Mesendoderm (in vitro differentiated cells): ENCODE measurements around the gene LENEP. TPM values are rescaled to one million over a fixed set of nuclear protein-coding genes. Genes with fewer than 3 reads are reported as not detected.

Experiments used
- DNase-seq: peaks from one replicate; pipeline ENCODE4 v3.0.0; 2013
- H2AK5ac ChIP-seq: 2 replicates; pipeline ENCODE4 v1.6.1; 2013; ENCODE audit warnings: low read length, inconsistent platforms
- H2BK120ac ChIP-seq: 2 replicates; pipeline ENCODE4 v1.6.1; 2013; ENCODE audit warnings: low read depth, mild to moderate bottlenecking, low read length, moderate library complexity, mixed read lengths
- H2BK15ac ChIP-seq: replicated peaks from 2 replicates; pipeline ENCODE4 v1.6.1; 2013; ENCODE audit warnings: low read depth, mild to moderate bottlenecking, moderate library complexity
- H2BK5ac ChIP-seq: 2 replicates; pipeline ENCODE4 v1.6.1; 2013; ENCODE audit warnings: low read length, inconsistent platforms
- H3K18ac ChIP-seq: 2 replicates; pipeline ENCODE4 v1.6.1; 2013; ENCODE audit warnings: mild to moderate bottlenecking, low read length, mixed read lengths
- H3K23ac ChIP-seq: one replicate; pipeline ENCODE4 v1.6.1; 2013; ENCODE audit warnings: low read length
- H3K27ac ChIP-seq: 2 replicates; pipeline ENCODE4 v1.5.1; 2013; ENCODE audit warnings: low read depth, mild to moderate bottlenecking, inconsistent platforms, low read length, moderate library complexity
- H3K27me3 ChIP-seq: 2 replicates; pipeline ENCODE4 v1.6.1; 2013; ENCODE audit warnings: low read length, control low read depth, mild to moderate bottlenecking, inconsistent platforms; ENCODE audit not compliant: insufficient read depth, poor library complexity
- H3K36me3 ChIP-seq: 2 replicates; pipeline ENCODE4 v1.6.1; 2013; ENCODE audit warnings: low read length, inconsistent platforms; ENCODE audit not compliant: control insufficient read depth, insufficient read depth
- H3K4ac ChIP-seq: one replicate; pipeline ENCODE4 v1.6.1; 2013; ENCODE audit warnings: low read depth, mild to moderate bottlenecking, low read length, moderate library complexity
- H3K4me1 ChIP-seq: 2 replicates; pipeline ENCODE4 v1.6.1; 2013; ENCODE audit warnings: low read depth, low read length, inconsistent platforms; ENCODE audit not compliant: control insufficient read depth
- H3K4me2 ChIP-seq: 2 replicates; pipeline ENCODE4 v1.6.1; 2013; ENCODE audit warnings: low read length
- H3K4me3 ChIP-seq: 2 replicates; pipeline ENCODE4 v1.5.1; 2013; ENCODE audit warnings: mild to moderate bottlenecking, low read length
- H3K56ac ChIP-seq: one replicate; pipeline ENCODE4 v1.6.1; 2013; ENCODE audit warnings: low read length
- H3K79me1 ChIP-seq: 2 replicates; pipeline ENCODE4 v1.6.1; 2013; ENCODE audit warnings: low read length, inconsistent platforms
- H3K79me2 ChIP-seq: 2 replicates; pipeline ENCODE4 v1.6.1; 2013; ENCODE audit warnings: mild to moderate bottlenecking, low read length; ENCODE audit not compliant: control insufficient read depth, insufficient read depth
- H3K9ac ChIP-seq: 2 replicates; pipeline ENCODE4 v1.6.1; 2013; ENCODE audit warnings: low read length, inconsistent platforms
- H4K5ac ChIP-seq: one replicate; pipeline ENCODE4 v1.6.1; 2013; ENCODE audit warnings: low read length
- H4K8ac ChIP-seq: one replicate; pipeline ENCODE4 v1.6.1; 2013; ENCODE audit warnings: low read depth, mild to moderate bottlenecking, control low read depth, low read length, moderate library complexity
- WGBS: extraction: QIAGEN DNeasy Blood & Tissue Kit; methylation state at CpG from one replicate; pipeline ENCODE4 v1.1.7; 2013; ENCODE audit warnings: low lambda C conversion rate, missing lambda C conversion rate; ENCODE audit not compliant: insufficient coverage; ENCODE audit errors: extremely low coverage; 5-methylcytosine and 5-hydroxymethylcytosine counted together
- polyA plus RNA-seq, 2 experiments: library from polyadenylated mRNA; stranded (reverse); fragments of 200-250 nt; gene quantifications; one replicate each; pipeline ENCODE4 v1.2.3, GENCODE V29; 2013

The LENEP gene, protein sequence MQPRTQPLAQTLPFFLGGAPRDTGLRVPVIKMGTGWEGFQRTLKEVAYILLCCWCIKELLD
- 0.28 TPM for polyA plus RNA-seq (2013, experiment 1 of 2)
- polyA plus RNA-seq (2013, experiment 2 of 2): 0.11 TPM

DNA sequence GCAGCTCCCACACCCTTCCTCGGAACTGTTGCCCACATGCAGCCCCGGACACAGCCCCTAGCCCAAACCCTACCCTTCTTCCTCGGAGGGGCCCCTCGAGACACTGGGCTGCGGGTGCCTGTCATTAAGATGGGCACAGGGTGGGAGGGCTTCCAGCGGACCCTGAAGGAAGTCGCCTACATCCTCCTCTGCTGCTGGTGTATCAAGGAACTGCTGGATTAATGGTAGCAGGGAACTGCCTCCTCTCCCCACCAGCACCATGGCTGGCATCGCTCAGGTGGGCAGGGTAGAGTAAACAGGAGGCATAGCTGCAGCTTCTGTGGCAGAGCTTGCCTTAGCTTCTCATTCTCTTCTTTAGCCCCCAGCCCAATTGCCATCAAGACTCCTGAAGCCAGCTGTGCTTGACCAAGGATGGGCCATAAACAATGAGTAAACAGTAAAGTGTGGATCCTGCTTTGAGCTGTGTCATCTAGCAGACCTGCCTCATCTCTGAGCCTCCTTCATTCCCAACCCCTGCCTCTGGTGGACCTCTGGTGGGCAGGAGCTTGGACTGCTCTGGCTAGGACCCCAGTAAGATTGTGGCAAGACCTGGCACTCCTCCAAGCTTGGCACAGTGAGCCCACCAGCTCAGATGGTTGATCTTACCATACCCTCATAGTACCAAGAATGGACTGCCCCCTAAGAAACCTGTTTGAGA lies at the start of gene LENEP:
TSS of gene LENEP (plus strand) at position 15 of the 697 bp plus-strand sequence. CDS start at position 37, 22 bp downstream.
- Histone ChIP-seq H4K8ac (no peak within 1 kb of the TSS), H3K27me3 (no peaks in the 10 kb centered on the region), H3K27ac (no peak within 1 kb of the TSS), H2BK120ac (no peak within 1 kb of the TSS), H2BK15ac (no peak within 1 kb of the TSS), H3K4ac (no peak within 1 kb of the TSS), H3K4me2 (no peak within 1 kb of the TSS), H3K56ac (peak within 1 kb of the TSS; percentile 15), H3K9ac (no peak within 1 kb of the TSS), H3K4me1 (no peaks in the 10 kb centered on the region), H3K18ac (no peak within 1 kb of the TSS), H4K5ac (no peak within 1 kb of the TSS), H2BK5ac (no peak within 1 kb of the TSS), H3K79me1 (peaks cover 12% of the 10 kb centered on the region), H3K79me2 (no peaks in the 10 kb centered on the region), H3K23ac (no peak within 1 kb of the TSS), H2AK5ac (no peak within 1 kb of the TSS), H3K36me3 (peaks cover 13% of the 10 kb centered on the region), H3K4me3 (no peak within 1 kb of the TSS)
- WGBS: no CpG with 5 or more reads among the region's 8 CpGs
- DNase-seq: no peak

DNA sequence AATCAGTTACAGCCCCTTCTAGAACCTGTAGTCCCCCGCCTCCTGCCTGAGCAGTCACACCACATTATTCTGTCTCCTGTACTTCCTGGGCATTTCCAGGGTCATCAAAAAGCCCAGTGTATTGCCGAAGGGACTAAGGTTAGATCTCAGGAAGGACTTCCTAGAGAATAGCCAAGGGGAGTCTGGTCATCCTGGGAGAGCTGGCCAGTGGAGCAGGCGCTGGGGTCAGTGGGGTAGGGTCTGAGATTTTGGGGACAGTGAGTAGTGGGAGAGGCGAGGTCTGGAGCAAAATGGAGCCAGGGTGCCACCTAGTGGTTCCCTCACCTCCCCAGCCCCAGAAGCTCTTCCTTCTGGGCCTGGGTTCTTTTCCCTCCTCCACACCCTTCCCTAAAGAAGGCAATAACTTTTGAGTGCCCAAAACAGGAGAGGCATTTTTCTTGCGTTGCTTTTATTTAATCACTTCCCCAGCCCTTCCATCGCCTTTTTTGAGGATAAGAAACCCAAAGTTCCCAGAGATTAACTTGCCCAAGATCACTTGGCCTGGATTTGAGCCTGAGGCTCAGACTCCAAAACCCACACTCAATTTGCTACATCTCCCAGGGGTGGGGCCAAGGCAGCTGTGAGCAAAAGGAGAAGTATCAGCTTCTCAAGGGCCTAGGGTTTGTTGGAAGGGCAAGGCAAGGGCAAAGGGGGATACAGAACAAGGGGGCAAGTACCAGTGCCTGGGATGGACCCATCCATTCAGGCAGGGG lies 49.6 kb upstream of the LENEP start:
- Histone ChIP-seq H3K27ac (no peak overlapping the region), H3K27me3 (no peaks in the 10 kb centered on the region), H3K79me2 (no peaks in the 10 kb centered on the region), H3K4me3 (no peak overlapping the region), H4K5ac (no peak overlapping the region), H3K4me1 (peaks cover 6% of the 10 kb centered on the region), H2AK5ac (no peak overlapping the region), H3K79me1 (no peaks in the 10 kb centered on the region), H4K8ac (no peak overlapping the region), H3K9ac (no peak overlapping the region), H3K23ac (no peak overlapping the region), H2BK120ac (no peak overlapping the region), H2BK15ac (no peak overlapping the region), H2BK5ac (no peak overlapping the region), H3K4me2 (no peak overlapping the region), H3K4ac (no peak overlapping the region), H3K56ac (no peak overlapping the region), H3K36me3 (no peaks in the 10 kb centered on the region), H3K18ac (no peak overlapping the region)
- peak; percentile 61 for DNase-seq
- WGBS: no CpG with 5 or more reads among the region's 6 CpGs

DNA sequence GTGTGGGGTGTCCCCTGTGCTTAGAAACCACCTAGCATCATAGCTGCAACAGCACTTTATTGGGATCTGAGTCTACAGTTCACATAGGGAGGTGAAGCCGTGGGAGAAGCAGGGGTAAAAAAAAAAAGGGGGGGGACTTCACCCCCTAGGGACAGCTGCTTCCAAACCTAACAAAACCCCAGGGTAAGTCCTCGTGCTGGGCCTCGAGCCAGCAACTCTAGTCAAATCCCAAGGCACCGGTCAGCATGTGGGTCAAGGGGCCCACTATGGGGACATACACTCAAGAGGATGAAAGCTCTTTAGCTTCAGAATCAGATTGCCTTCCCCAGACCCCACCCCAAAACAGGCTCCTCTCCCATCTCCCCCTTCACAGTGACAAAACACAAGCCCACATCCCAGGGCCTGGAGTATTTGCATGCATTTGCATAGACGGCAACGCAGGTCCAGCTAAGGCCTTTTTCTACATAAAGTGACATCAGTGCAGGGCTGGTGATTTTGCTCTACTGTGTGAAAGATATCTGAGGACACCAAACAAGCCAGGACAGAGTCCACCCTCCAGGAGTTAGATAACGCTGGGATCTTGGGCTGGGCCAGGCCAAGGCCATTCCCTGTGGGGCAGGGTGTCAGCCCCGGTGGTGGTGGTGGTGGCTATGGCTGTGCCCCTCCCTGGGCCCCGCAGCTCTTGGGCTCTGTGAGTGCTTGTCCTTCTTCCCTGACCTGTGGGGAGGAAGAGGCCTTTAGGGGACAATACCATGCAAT lies 48.8 kb upstream of the LENEP start:
- no peak overlapping the region for H3K23ac ChIP-seq
- H2BK5ac ChIP-seq: no peak overlapping the region
- no peak overlapping the region for H2BK15ac ChIP-seq
- no peak overlapping the region for H4K8ac ChIP-seq
- H3K9ac ChIP-seq: no peak overlapping the region
- H3K79me2 ChIP-seq: no peaks in the 10 kb centered on the region
- no peak overlapping the region for H3K18ac ChIP-seq
- H3K4ac ChIP-seq: no peak overlapping the region
- no peaks in the 10 kb centered on the region for H3K79me1 ChIP-seq
- H2BK120ac ChIP-seq: no peak overlapping the region
- H3K27ac ChIP-seq: no peak overlapping the region
- no peak overlapping the region for H3K4me2 ChIP-seq
- H3K4me1 ChIP-seq: peaks cover 6% of the 10 kb centered on the region
- no CpG with 5 or more reads among the region's 9 CpGs for WGBS
- no peak overlapping the region for H4K5ac ChIP-seq
- H2AK5ac ChIP-seq: no peak overlapping the region
- H3K56ac ChIP-seq: no peak overlapping the region
- no peak for DNase-seq
- H3K27me3 ChIP-seq: no peaks in the 10 kb centered on the region
- H3K36me3 ChIP-seq: no peaks in the 10 kb centered on the region
- H3K4me3 ChIP-seq: no peak overlapping the region

DNA sequence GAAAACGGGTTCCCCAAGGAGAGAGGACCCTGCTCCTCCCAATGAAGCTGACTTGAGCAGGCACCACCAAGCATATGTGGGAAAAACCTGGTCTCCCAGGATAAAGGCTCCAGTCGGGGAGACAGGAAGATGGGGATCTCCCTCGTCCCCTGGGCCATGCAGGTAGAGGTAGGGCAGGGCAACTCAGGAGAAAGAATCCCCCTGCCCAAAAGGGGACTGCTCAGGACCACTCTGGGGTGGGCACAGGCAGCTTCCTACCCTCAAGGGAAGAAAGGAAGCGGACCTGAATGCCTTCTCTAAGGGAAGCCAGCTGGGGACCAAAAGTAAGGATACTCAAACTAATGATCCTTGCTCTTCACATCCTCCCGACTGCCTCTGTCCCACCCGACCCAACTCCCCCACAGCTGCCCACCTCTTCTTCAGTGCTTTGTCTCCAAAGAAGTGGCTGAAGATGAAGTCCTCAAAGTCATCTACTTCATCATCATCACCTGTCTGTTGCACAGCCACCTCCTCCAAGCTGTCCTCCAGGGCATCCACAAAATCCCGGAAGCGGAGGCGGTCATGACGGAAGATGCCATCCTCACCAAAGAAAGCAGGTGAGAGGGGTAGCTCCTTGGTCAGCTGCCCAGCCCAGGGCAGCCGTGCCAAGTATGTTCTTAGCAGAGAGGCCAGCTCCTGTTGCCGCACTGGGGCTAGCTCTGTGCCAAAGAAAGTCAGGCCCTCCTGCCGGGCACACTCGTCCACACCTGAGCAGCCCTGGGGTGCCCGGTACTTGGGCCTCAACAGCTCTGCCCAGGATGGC lies 48.0 kb upstream of the LENEP start:
- Histone ChIP-seq H3K4me3 (no peak overlapping the region), H3K36me3 (no peaks in the 10 kb centered on the region), H3K4ac (no peak overlapping the region), H2BK15ac (no peak overlapping the region), H4K8ac (no peak overlapping the region), H3K27me3 (no peaks in the 10 kb centered on the region), H3K79me2 (no peaks in the 10 kb centered on the region), H3K18ac (no peak overlapping the region), H3K4me2 (no peak overlapping the region), H2BK120ac (no peak overlapping the region), H3K56ac (no peak overlapping the region), H3K4me1 (peaks cover 2% of the 10 kb centered on the region), H4K5ac (no peak overlapping the region), H3K79me1 (no peaks in the 10 kb centered on the region), H3K23ac (no peak overlapping the region), H3K9ac (no peak overlapping the region), H2BK5ac (no peak overlapping the region), H3K27ac (no peak overlapping the region), H2AK5ac (no peak overlapping the region)
- DNase-seq: no peak
- no CpG with 5 or more reads among the region's 15 CpGs for WGBS
